Panc1 (cell line): ENCODE results near the gene RPL36. TPM values are rescaled to one million over a fixed set of nuclear protein-coding genes. Genes with fewer than 3 reads are reported as not detected.

Experiments
- ATAC-seq: fragments of 200-7000 bp; cut with Tn5 transposase; 2 replicates; pipeline ENCODE4 v1.9.1; 2020; ENCODE audit warnings: mild to moderate bottlenecking, moderate library complexity
- BruUV-seq: library from RNA; stranded (reverse); fragments of 400-500 nt; replicated peaks from 2 replicates; lab custom pipeline; 2021; lab: Mats Ljungman, UMichigan
- CTCF ChIA-PET: fragments of 300-600 bp; sonication (Branson Sonifier 250); formaldehyde crosslinking; loops from one replicate; lab custom pipeline; 2022; ENCODE audit warnings: antibody characterized with exemption; lab: Charles Lee
- POLR2A ChIA-PET: fragments of 300-600 bp; sonication (Branson Sonifier 250); formaldehyde crosslinking; loops from one replicate; lab custom pipeline; 2022; ENCODE audit warnings: antibody characterized with exemption; lab: Charles Lee
- DNase-seq: peaks from one replicate; pipeline ENCODE4 v3.0.0-alpha.2; 2010; ENCODE audit warnings: low read depth, low spot score
- H3K27ac ChIP-seq: 2 replicates; pipeline ENCODE4 v1.5.1; 2011; ENCODE audit warnings: mild to moderate bottlenecking, low read length, inconsistent platforms
- H3K27me3 ChIP-seq: fragments of 200-500 bp; sonication (Bioruptor generic); 2 replicates; pipeline ENCODE4 v1.6.0; 2014; ENCODE audit warnings: low read length, inconsistent platforms; ENCODE audit not compliant: control insufficient read depth, insufficient read depth
- H3K36me3 ChIP-seq: fragments of 200-500 bp; sonication (Bioruptor generic); 2 replicates; pipeline ENCODE4 v1.5.1; 2014; ENCODE audit warnings: inconsistent platforms, mild to moderate bottlenecking, low read length, moderate library complexity; ENCODE audit not compliant: control insufficient read depth, insufficient read depth
- H3K4me1 ChIP-seq: 2 replicates; pipeline ENCODE4 v1.5.1; 2011; ENCODE audit warnings: inconsistent platforms, mild to moderate bottlenecking, low read length, moderate library complexity; ENCODE audit not compliant: control insufficient read depth, insufficient read depth
- H3K4me3 ChIP-seq, 2 experiments: 2 replicates each; pipeline ENCODE4 v1.5.1; 2011 to 2012; ENCODE audit warnings: low read depth in 2 of 2, low read length in 2 of 2, mild to moderate bottlenecking in 2 of 2, inconsistent platforms in 1 of 2, moderate library complexity in 1 of 2
- H3K9me3 ChIP-seq: fragments of 200-500 bp; sonication (Bioruptor generic); 2 replicates; pipeline ENCODE4 v1.5.1; 2014; ENCODE audit warnings: low read depth, mild to moderate bottlenecking, inconsistent platforms, low read length, moderate library complexity; ENCODE audit not compliant: control insufficient read depth, insufficient read depth
- POLR2AphosphoS5 ChIP-seq: IDR thresholded peaks from 2 replicates; pipeline ENCODE4 v1.6.1; 2012; ENCODE audit warnings: mild to moderate bottlenecking, low read depth, low read length, moderate library complexity
- SIN3A ChIP-seq: IDR thresholded peaks from 2 replicates; pipeline ENCODE4 v1.6.1; 2012; ENCODE audit warnings: low read depth, mild to moderate bottlenecking, low read length, moderate library complexity, borderline replicate concordance; ENCODE audit not compliant: insufficient read depth
- TCF7L2 ChIP-seq: IDR thresholded peaks from 2 replicates; pipeline ENCODE4 v1.6.1; 2011; ENCODE audit warnings: mild to moderate bottlenecking, low read depth, low read length, inconsistent platforms
- in situ Hi-C: cut with HindIII; loops from 2 replicates; pipeline ENCODE4 v1.10.0; 2016; ENCODE audit warnings: low sequenced_read_pairs, low pct_unique_long_range_greater_than_20kb
- intact Hi-C: fragments of 100-400 bp; cut with micrococcal nuclease; formaldehyde crosslinking; loops from one replicate; pipeline ENCODE4 v1.10.0; 2022; ENCODE audit not compliant: unreplicated experiment
- total RNA-seq: library from RNA; stranded (reverse); gene quantifications from one replicate; pipeline ENCODE4 v1.2.1, GENCODE V29; 2021; ENCODE audit not compliant: unreplicated experiment
- TF ChIP-seq, protein P1 (sequence below), 2 experiments: IDR thresholded peaks; 2 replicates each; pipeline ENCODE4 v1.6.1; 2011 to 2012; ENCODE audit warnings: low read depth in 2 of 2, control low read depth in 1 of 2, low read length in 1 of 2, mild to moderate bottlenecking in 1 of 2, moderate library complexity in 1 of 2; ENCODE audit not compliant: insufficient read depth in 1 of 2
- TF ChIP-seq, protein P2 (sequence below): fragments of 450-650 bp; IDR thresholded peaks from 2 replicates; pipeline ENCODE4 v1.5.1; 2017; ENCODE audit warnings: mild to moderate bottlenecking

RPL36 gene
- total RNA-seq, 1 experiment from 2014 or later: 465 TPM

DNA sequence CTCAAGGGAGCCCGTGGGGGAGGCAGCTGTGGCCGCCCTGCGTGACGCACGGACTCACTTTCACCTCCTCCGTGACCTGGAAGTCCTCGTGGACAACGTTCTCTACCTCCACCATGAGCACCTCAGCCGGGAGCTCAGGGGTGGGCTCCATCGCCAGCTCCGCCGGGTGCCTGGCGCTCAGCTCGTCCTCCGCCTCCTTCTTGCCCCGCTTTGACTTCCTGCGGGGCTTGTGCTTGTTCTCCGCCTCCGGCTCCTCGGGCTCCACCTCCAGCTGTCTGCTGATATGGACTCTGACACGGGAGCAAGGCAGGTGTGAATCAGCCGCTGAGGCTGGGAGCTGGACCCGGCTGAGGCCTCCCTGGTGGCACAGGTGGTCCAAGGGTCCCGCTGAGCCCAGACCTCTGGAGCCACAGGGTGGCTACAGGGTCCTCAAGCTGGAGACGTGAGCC is 21.6 kb downstream of the RPL36 start:
- H3K4me1 ChIP-seq: no peaks in the 10 kb centered on the region
- in situ Hi-C loops: no loop called here
- CTCF ChIA-PET: no interaction called here

DNA sequence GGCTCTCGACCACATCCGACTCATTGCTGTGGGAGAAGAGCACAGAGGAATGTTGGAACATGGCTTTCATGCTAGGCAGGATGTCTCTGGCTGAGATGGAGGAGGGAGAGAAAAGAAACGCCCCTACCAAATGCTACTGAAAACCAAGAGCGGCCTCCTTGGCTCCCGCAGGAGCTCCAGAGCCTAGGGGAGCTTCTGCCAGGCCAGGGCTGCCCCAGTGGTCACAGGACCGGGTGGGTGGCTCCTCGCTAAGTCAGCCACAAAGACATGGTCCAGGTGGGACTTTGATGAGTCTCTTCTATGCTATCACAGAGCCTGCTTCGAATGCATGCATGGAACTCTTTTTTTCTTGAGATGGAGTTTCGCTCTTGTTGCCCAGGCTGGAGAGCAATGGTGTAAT is 23.1 kb downstream of the RPL36 start:
- intact Hi-C loops: no loop called here
- ChIA-PET POLR2A (no interaction called here), CTCF (no interaction called here)
- H3K36me3 ChIP-seq: 0 out of 2 replicates have a peak, but pooled peaks cover 2% of the 10 kb centered on the region
- H3K4me1 ChIP-seq: peaks cover 8% of the 10 kb centered on the region; the same call in 1 of the 2 replicates
- no TSS peak for BruUV-seq
- in situ Hi-C loops: no loop called here
- no peak overlapping the region for H3K27ac ChIP-seq
- H3K9me3 ChIP-seq: no peaks in the 10 kb centered on the region
- DNase-seq (no peak), ATAC-seq (no peak)
- TF ChIP-seq, protein P1, sequence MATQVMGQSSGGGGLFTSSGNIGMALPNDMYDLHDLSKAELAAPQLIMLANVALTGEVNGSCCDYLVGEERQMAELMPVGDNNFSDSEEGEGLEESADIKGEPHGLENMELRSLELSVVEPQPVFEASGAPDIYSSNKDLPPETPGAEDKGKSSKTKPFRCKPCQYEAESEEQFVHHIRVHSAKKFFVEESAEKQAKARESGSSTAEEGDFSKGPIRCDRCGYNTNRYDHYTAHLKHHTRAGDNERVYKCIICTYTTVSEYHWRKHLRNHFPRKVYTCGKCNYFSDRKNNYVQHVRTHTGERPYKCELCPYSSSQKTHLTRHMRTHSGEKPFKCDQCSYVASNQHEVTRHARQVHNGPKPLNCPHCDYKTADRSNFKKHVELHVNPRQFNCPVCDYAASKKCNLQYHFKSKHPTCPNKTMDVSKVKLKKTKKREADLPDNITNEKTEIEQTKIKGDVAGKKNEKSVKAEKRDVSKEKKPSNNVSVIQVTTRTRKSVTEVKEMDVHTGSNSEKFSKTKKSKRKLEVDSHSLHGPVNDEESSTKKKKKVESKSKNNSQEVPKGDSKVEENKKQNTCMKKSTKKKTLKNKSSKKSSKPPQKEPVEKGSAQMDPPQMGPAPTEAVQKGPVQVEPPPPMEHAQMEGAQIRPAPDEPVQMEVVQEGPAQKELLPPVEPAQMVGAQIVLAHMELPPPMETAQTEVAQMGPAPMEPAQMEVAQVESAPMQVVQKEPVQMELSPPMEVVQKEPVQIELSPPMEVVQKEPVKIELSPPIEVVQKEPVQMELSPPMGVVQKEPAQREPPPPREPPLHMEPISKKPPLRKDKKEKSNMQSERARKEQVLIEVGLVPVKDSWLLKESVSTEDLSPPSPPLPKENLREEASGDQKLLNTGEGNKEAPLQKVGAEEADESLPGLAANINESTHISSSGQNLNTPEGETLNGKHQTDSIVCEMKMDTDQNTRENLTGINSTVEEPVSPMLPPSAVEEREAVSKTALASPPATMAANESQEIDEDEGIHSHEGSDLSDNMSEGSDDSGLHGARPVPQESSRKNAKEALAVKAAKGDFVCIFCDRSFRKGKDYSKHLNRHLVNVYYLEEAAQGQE (IDR thresholded peaks at IDR 0.05; ENCODE audit: insufficient read depth in 1 of 2, low read depth in 2 of 2, low read length in 1 of 2): no peak
- no peak for TF ChIP-seq POLR2AphosphoS5
- no peak for TF ChIP-seq TCF7L2
- TF ChIP-seq, protein P2, sequence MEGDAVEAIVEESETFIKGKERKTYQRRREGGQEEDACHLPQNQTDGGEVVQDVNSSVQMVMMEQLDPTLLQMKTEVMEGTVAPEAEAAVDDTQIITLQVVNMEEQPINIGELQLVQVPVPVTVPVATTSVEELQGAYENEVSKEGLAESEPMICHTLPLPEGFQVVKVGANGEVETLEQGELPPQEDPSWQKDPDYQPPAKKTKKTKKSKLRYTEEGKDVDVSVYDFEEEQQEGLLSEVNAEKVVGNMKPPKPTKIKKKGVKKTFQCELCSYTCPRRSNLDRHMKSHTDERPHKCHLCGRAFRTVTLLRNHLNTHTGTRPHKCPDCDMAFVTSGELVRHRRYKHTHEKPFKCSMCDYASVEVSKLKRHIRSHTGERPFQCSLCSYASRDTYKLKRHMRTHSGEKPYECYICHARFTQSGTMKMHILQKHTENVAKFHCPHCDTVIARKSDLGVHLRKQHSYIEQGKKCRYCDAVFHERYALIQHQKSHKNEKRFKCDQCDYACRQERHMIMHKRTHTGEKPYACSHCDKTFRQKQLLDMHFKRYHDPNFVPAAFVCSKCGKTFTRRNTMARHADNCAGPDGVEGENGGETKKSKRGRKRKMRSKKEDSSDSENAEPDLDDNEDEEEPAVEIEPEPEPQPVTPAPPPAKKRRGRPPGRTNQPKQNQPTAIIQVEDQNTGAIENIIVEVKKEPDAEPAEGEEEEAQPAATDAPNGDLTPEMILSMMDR: no peak
- no peak for TF ChIP-seq SIN3A
- no peaks in the 10 kb centered on the region for H3K27me3 ChIP-seq
- no peak overlapping the region for H3K4me3 ChIP-seq

More for the DNA sequence above, 21.6 kb downstream of the RPL36 start:
- no peak overlapping the region for H3K27ac ChIP-seq
- intact Hi-C loops: no loop called here
- no peaks in the 10 kb centered on the region for H3K27me3 ChIP-seq
- TF ChIP-seq, protein P2: no peak
- TF ChIP-seq, protein P1 (IDR thresholded peaks at IDR 0.05; ENCODE audit: insufficient read depth in 1 of 2, low read depth in 2 of 2, low read length in 1 of 2): no peak
- no peak for TF ChIP-seq POLR2AphosphoS5
- POLR2A ChIA-PET: no interaction called here
- peaks cover 2% of the 10 kb centered on the region; the same call in 1 of the 2 replicates for H3K36me3 ChIP-seq
- no peaks in the 10 kb centered on the region for H3K9me3 ChIP-seq
- no TSS peak for BruUV-seq
- DNase-seq: no peak
- no peak overlapping the region for H3K4me3 ChIP-seq
- ATAC-seq: no peak
